ENCODE data around the gene MACC1. TPM values are rescaled to one million over a fixed set of nuclear protein-coding genes. Genes with fewer than 3 reads are reported as not detected.

MACC1 gene
- total RNA-seq, 2 donors from 2014 or later: 1.5 to 2.5 TPM

DNA sequence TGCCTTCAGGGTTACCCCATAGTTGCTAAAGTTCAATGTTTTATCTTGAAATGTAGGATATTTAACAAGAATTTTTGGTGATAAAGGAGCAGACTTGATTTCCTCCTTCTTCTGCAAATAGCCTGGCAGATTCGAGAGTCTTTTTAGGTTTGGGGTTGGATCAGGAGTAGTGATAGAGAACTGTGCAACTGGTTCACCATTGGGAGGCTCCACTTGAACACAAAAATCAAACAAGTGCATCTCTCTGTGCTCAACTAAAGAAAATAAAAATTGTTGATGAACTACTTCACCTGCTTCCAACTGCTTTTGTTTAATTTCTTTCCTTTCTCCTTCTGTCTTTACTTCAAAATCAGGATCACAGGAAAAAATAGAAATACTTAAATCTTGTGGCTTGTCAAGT, 58.5 kb downstream of the MACC1 start:
- no peaks in the 10 kb centered on the region for H3K27me3 Mint-ChIP-seq
- no peak for ATAC-seq (replicated peaks)
- no peak overlapping the region for H3K27ac Mint-ChIP-seq
- H3K9me3 Mint-ChIP-seq: no peaks in the 10 kb centered on the region
- no peaks in the 10 kb centered on the region for H3K4me1 Mint-ChIP-seq
- no peaks in the 10 kb centered on the region for H3K36me3 Mint-ChIP-seq (ENCODE audit: low read depth)
- H3K4me3 Mint-ChIP-seq: no peak overlapping the region

DNA sequence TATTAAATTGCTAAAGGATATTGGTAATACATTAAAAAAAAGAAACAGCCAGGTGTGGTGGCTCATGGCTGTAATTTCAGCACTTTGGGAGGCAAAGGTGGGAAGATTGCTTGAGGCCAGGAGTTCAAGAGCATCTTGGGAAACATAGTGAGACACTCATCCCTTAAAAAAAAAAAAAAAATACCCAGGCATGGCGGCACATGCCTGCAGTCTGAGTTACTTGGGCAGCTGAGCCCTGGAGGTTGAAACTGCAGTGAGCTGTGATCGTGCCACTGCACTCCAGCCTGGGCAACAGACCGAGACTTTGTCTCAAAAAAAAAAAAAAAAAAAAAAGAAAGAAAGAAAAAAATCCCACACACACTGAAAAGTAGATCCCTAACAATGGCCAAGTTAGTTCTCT, 59.7 kb downstream of the MACC1 start:
- no peaks in the 10 kb centered on the region for H3K4me1 Mint-ChIP-seq
- ATAC-seq (replicated peaks): no peak
- H3K9me3 Mint-ChIP-seq: no peaks in the 10 kb centered on the region
- no peak overlapping the region for H3K4me3 Mint-ChIP-seq
- no peak overlapping the region for H3K27ac Mint-ChIP-seq
- no peaks in the 10 kb centered on the region for H3K36me3 Mint-ChIP-seq (ENCODE audit: low read depth)
- no peaks in the 10 kb centered on the region for H3K27me3 Mint-ChIP-seq

DNA sequence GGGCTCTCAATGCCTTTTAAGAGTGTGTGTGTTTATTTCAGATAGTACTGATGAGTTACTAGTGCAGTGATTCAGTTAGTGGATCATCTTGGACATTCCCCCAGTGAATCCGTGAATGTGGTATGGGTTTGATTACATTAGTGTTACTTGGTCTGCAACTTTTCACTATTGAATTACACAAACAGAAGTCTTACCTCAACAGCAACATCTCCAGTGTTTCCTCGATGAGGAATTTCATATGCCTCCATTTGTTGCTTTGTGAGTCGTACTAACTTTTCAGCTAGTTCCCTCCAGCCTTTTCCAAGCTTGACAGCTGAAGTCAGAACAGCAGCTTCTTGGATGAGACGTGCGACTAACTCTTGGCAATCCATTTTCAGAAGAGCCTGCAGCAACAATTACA, 63.2 kb downstream of the MACC1 start:
- H3K4me1 Mint-ChIP-seq: no peaks in the 10 kb centered on the region

DNA sequence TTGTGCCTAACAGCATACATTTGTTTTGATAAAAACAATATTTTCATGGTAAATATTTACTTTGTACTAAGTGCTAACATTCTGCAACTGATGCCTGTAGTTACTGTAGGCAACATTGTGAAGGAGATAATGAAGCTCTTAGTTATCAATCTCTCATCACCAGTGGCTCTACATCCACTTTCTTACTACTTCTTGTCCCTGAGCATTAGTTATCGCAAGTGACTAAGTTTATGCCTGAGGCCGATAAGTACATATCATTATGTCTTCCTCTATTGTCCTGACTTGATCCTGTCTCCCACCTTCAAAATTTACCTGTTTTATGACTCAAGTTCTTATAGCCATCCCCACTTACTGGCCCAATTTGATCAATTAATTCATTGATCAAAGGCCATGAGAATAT, 63.6 kb downstream of the MACC1 start:
- Mint-ChIP-seq H3K9me3 (no peaks in the 10 kb centered on the region), H3K27me3 (no peaks in the 10 kb centered on the region), H3K27ac (no peak overlapping the region), H3K36me3 (ENCODE audit: low read depth) (no peaks in the 10 kb centered on the region), H3K4me1 (no peaks in the 10 kb centered on the region), H3K4me3 (no peak overlapping the region)
- no peak for ATAC-seq (replicated peaks)

More for the DNA sequence above, 63.2 kb downstream of the MACC1 start:
- ATAC-seq (replicated peaks): no peak
- Mint-ChIP-seq H3K27me3 (no peaks in the 10 kb centered on the region), H3K9me3 (no peaks in the 10 kb centered on the region), H3K4me3 (no peak overlapping the region), H3K27ac (no peak overlapping the region), H3K36me3 (ENCODE audit: low read depth) (no peaks in the 10 kb centered on the region)

GRCh38 chr7:20152511-20152910, 64.7 kb downstream of the MACC1 start:
- Mint-ChIP-seq H3K36me3 (ENCODE audit: low read depth) (no peaks in the 10 kb centered on the region), H3K27ac (no peak overlapping the region), H3K9me3 (no peaks in the 10 kb centered on the region), H3K27me3 (no peaks in the 10 kb centered on the region), H3K4me1 (no peaks in the 10 kb centered on the region), H3K4me3 (no peak overlapping the region)
- ATAC-seq (replicated peaks): no peak

GRCh38 chr7:20151708-20152456, 65.3 kb downstream of the MACC1 start:
- no peak overlapping the region for H3K4me3 Mint-ChIP-seq
- H3K27me3 Mint-ChIP-seq: no peaks in the 10 kb centered on the region
- H3K36me3 Mint-ChIP-seq (ENCODE audit: low read depth): no peaks in the 10 kb centered on the region
- no peak for ATAC-seq (replicated peaks)
- H3K27ac Mint-ChIP-seq: no peak overlapping the region
- H3K9me3 Mint-ChIP-seq: no peaks in the 10 kb centered on the region
- H3K4me1 Mint-ChIP-seq: no peaks in the 10 kb centered on the region

DNA sequence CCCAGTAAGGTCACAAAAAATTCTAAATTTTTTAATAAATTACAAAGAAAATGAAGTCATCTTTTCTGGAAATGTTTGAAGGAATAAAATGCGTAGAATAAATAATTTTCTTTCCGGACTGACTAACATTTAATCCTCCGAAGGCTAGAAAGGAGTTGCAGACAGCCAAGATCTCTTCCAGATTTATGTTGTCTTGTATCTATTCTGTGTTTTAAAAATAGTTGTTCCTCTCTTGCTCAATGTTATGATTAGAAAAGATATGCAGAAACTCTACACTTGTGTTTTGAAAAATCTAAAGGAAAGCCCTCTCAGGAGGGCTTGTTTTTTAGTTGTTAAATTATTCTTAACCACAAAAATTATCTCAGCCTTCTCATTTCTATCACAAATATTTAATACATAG, 70.7 kb downstream of the MACC1 start:
- H3K27ac Mint-ChIP-seq: no peak overlapping the region
- no peaks in the 10 kb centered on the region for H3K36me3 Mint-ChIP-seq (ENCODE audit: low read depth)
- no peaks in the 10 kb centered on the region for H3K27me3 Mint-ChIP-seq
- H3K4me3 Mint-ChIP-seq: no peak overlapping the region
- no peaks in the 10 kb centered on the region for H3K9me3 Mint-ChIP-seq
- no peaks in the 10 kb centered on the region for H3K4me1 Mint-ChIP-seq
- ATAC-seq (replicated peaks): no peak

DNA sequence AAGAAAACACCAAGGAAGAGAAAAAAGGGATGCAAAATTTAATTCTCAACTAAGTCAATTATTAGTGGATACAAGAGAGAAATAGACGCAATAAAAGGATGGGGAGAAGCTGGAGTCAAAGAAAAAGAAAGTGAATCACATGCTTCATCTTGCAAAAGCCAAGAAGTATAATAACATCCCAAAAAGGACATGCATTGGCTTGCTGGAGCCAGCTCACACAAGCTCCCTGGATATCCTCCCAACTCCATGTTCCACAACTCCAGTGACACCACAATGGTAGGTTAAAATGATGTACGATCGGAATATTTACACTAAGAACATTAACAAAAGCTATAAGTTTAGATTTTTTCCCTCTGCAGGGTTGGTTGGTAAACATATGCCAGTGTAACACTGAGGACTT, 72.4 kb downstream of the MACC1 start:
- no peaks in the 10 kb centered on the region for H3K9me3 Mint-ChIP-seq
- no peak overlapping the region for H3K4me3 Mint-ChIP-seq
- H3K36me3 Mint-ChIP-seq (ENCODE audit: low read depth): no peaks in the 10 kb centered on the region
- H3K4me1 Mint-ChIP-seq: no peaks in the 10 kb centered on the region
- H3K27ac Mint-ChIP-seq: no peak overlapping the region
- ATAC-seq (replicated peaks): no peak
- H3K27me3 Mint-ChIP-seq: no peaks in the 10 kb centered on the region

- H3K4me3 Mint-ChIP-seq: no peak overlapping the region
- H3K4me1 Mint-ChIP-seq: no peaks in the 10 kb centered on the region
- H3K36me3 Mint-ChIP-seq (ENCODE audit: low read depth): no peaks in the 10 kb centered on the region
Measured at GRCh38 chr7:20141666-20142065, 75.5 kb downstream of the MACC1 start.

GRCh38 chr7:20141002-20141345, 76.2 kb downstream of the MACC1 start:
- Mint-ChIP-seq H3K4me3 (no peak overlapping the region), H3K36me3 (ENCODE audit: low read depth) (no peaks in the 10 kb centered on the region), H3K4me1 (no peaks in the 10 kb centered on the region), H3K27me3 (no peaks in the 10 kb centered on the region), H3K27ac (no peak overlapping the region), H3K9me3 (peaks cover 4% of the 10 kb centered on the region)
- ATAC-seq (replicated peaks): no peak

More at GRCh38 chr7:20141666-20142065, 75.5 kb downstream of the MACC1 start:
- ATAC-seq (replicated peaks): no peak
- Mint-ChIP-seq H3K27ac (no peak overlapping the region), H3K9me3 (peaks cover 4% of the 10 kb centered on the region), H3K27me3 (no peaks in the 10 kb centered on the region)

DNA sequence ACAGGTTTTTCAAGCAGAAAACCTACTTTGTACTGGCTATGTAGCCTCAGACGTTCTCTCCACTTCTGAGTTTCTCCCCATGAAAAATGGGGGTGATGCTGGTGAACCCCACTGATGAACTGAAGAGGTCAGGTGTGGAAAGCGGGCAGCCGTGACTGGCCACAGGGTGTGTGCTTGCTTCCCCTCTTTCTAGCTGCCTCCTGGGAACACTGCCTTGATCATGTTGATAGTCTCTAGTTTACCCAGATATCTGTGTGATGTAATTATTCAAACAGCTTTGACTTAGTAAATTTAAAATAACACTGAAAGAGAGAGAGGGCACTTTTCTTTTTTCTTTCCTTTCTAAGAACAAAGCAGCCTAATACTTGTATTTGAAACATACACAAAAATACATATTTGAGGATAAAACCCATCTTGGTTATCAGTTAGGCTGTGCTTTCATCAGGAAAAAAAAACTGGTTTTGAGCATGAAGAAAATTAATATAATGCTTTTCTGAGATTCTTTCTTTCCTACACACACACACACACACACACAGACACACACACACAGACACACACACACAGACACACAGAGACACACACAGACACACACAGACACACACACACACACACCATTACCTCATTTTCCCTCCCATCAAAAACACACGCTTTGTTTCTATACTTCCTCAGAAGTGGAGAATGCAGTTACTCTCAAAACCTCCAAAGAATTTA, 76.7 kb downstream of the MACC1 start:
- H3K27ac Mint-ChIP-seq: no peak overlapping the region
- peaks cover 4% of the 10 kb centered on the region for H3K9me3 Mint-ChIP-seq
- no peaks in the 10 kb centered on the region for H3K27me3 Mint-ChIP-seq
- ATAC-seq (replicated peaks): no peak
- no peak overlapping the region for H3K4me3 Mint-ChIP-seq
- no peaks in the 10 kb centered on the region for H3K4me1 Mint-ChIP-seq
- H3K36me3 Mint-ChIP-seq (ENCODE audit: low read depth): no peaks in the 10 kb centered on the region

- no peak for ATAC-seq (replicated peaks)
Measured at GRCh38 chr7:20136647-20137046, 80.5 kb downstream of the MACC1 start.

DNA sequence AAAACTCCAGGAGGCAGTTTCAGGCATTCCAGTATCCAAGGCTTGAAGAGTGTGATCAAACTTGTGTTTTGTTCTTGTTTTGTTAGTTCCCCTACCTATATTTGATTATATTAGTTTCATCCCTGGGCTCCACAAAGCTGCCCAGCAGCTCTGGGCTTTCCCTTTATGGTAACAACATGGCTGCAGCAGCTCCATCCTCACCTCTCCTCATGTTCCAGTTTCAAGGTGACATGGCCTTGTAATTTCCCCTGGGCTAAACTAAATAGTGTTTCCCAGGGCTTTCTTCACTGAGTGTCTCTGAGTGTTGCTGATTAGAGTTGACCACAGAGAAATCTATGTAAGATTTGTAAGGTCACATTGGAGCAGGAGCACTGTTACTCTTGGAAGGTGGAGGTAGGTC, 83.4 kb downstream of the MACC1 start:
- no peaks in the 10 kb centered on the region for H3K4me1 Mint-ChIP-seq
- no peak overlapping the region for H3K4me3 Mint-ChIP-seq
- ATAC-seq (replicated peaks): no peak
- H3K9me3 Mint-ChIP-seq: no peaks in the 10 kb centered on the region
- H3K36me3 Mint-ChIP-seq (ENCODE audit: low read depth): no peaks in the 10 kb centered on the region
- H3K27ac Mint-ChIP-seq: no peak overlapping the region
- H3K27me3 Mint-ChIP-seq: no peaks in the 10 kb centered on the region

More at GRCh38 chr7:20136647-20137046, 80.5 kb downstream of the MACC1 start:
- Mint-ChIP-seq H3K27ac (no peak overlapping the region), H3K4me1 (no peaks in the 10 kb centered on the region), H3K27me3 (no peaks in the 10 kb centered on the region), H3K4me3 (no peak overlapping the region), H3K36me3 (ENCODE audit: low read depth) (no peaks in the 10 kb centered on the region), H3K9me3 (peaks cover 4% of the 10 kb centered on the region)

GRCh38 chr7:20132585-20132984, 84.6 kb downstream of the MACC1 start:
- no peaks in the 10 kb centered on the region for H3K4me1 Mint-ChIP-seq
- no peak for ATAC-seq (replicated peaks)
- no peaks in the 10 kb centered on the region for H3K36me3 Mint-ChIP-seq (ENCODE audit: low read depth)
- no peaks in the 10 kb centered on the region for H3K27me3 Mint-ChIP-seq
- H3K9me3 Mint-ChIP-seq: no peaks in the 10 kb centered on the region
- H3K27ac Mint-ChIP-seq: no peak overlapping the region
- H3K4me3 Mint-ChIP-seq: no peak overlapping the region

DNA sequence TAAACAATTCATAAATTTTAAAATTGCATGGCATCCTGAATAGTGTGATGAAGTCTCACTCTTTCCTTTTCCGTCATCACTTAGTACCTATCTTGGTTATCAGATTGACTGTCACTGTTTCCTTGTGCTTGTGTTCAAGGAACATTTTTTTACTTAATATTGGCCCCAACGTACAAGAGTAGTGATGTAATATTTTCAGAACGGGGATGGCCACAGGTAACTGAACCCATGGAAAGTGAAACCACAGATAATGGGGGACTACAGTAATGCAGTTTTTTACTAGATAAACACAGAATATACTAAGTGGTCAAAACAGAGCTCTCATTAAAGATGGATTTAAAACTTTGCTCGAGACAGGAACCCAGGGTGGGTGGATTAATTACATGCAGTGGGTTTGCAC, 85.4 kb downstream of the MACC1 start:
- ATAC-seq (replicated peaks): no peak
- H3K27me3 Mint-ChIP-seq: no peaks in the 10 kb centered on the region
- H3K36me3 Mint-ChIP-seq (ENCODE audit: low read depth): no peaks in the 10 kb centered on the region
- H3K4me3 Mint-ChIP-seq: no peak overlapping the region
- H3K27ac Mint-ChIP-seq: no peak overlapping the region
- no peaks in the 10 kb centered on the region for H3K4me1 Mint-ChIP-seq
- H3K9me3 Mint-ChIP-seq: no peaks in the 10 kb centered on the region

Measured in activated T-helper 17 cell treated with anti-CD3 and anti-CD28 coated beads, Interleukin-2, amount 50 U/mL, for 72 hours (primary cell).